Muscle layer of colon (tissue), 2 donors: ENCODE measurements around the gene CEP57L1.

Experiments used
- H3K27ac ChIP-seq: one replicate; pipeline ENCODE4 v1.7.0; 2013; ENCODE audit warnings: low read depth, mild to moderate bottlenecking, low read length, moderate library complexity
- H3K27me3 ChIP-seq, 2 donors: one replicate each; pipeline ENCODE4 v1.7.0; 2013; ENCODE audit warnings: low read length in 2 of 2, mild to moderate bottlenecking in 2 of 2; ENCODE audit not compliant: insufficient read depth in 2 of 2, control insufficient read depth in 1 of 2
- H3K36me3 ChIP-seq: one replicate; pipeline ENCODE4 v1.7.0; 2013; ENCODE audit warnings: mild to moderate bottlenecking, low read length; ENCODE audit not compliant: insufficient read depth
- H3K4me1 ChIP-seq: one replicate; pipeline ENCODE4 v1.7.0; 2013; ENCODE audit warnings: mild to moderate bottlenecking, low read length; ENCODE audit not compliant: insufficient read depth
- H3K4me3 ChIP-seq, 2 donors: one replicate each; pipeline ENCODE4 v1.7.0; 2013; ENCODE audit warnings: low read length in 2 of 2, low read depth in 1 of 2, mild to moderate bottlenecking in 1 of 2, moderate library complexity in 1 of 2
- H3K9ac ChIP-seq: one replicate; pipeline ENCODE4 v1.7.0; 2013; ENCODE audit warnings: low read length
- H3K9me3 ChIP-seq: one replicate; pipeline ENCODE4 v1.7.0; 2013; ENCODE audit warnings: mild to moderate bottlenecking, low read length
- donor health status: abdominal sarcoma.
- donor health status: Adenocarcinoma of cecum.

Gene CEP57L1

DNA sequence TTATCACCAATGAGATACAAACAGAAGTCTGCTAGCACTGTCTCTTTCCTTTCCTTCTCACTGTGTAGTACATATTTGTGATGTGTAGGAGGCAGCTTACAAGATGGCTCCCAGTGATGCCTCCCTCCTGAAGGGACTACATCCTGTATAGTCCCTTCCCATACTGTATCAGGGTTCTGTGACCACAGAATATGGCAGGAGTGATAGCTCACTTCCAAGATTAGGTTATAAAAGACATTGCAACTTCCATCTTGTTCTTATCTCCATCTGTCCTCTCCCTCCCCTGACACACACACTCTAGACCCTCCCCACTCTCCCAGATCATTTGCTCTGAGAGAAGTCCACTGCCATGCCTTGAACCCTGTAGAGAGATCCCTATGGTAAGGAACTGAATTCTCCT lies 38.6 kb upstream of the CEP57L1 start:
- Histone ChIP-seq H3K9ac (no peak overlapping the region), H3K4me1 (peaks cover 30% of the 10 kb centered on the region), H3K27ac (no peak overlapping the region), H3K36me3 (no peaks in the 10 kb centered on the region), H3K27me3 (no peaks in the 10 kb centered on the region), H3K4me3 (no peak overlapping the region), H3K9me3 (no peaks in the 10 kb centered on the region)

GRCh38 chr6:109058620-109059019 lies 36.7 kb upstream of the CEP57L1 start:
- H3K27me3 ChIP-seq = no peaks in the 10 kb centered on the region
- no peak overlapping the region for H3K9ac ChIP-seq
- no peak overlapping the region for H3K27ac ChIP-seq
- H3K4me3 ChIP-seq = no peak overlapping the region
- no peaks in the 10 kb centered on the region for H3K36me3 ChIP-seq
- no peaks in the 10 kb centered on the region for H3K9me3 ChIP-seq
- H3K4me1 ChIP-seq = peaks cover 25% of the 10 kb centered on the region

DNA sequence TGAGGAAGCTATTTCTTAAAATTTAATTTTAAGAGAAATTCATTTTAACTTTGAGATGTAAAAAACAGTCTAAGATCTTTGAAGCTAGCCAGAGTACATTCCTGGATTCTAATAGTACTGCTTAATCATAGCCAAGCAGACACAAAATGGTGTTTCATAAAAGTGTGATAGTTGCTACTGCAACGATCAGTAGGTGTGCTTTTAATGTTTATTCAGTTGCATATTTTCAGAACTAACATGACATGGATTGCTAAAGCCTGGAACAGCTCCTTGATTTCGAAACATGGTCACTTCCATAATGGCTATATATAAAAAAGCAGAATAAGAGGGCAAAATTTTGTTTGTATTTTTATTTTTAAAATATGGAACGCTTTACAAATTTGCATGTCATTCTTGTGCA lies 36.2 kb upstream of the CEP57L1 start:
- Histone ChIP-seq H3K9me3 (no peaks in the 10 kb centered on the region), H3K9ac (no peak overlapping the region), H3K36me3 (no peaks in the 10 kb centered on the region), H3K4me1 (peaks cover 27% of the 10 kb centered on the region), H3K27ac (no peak overlapping the region), H3K4me3 (no peak overlapping the region), H3K27me3 (no peaks in the 10 kb centered on the region)

DNA sequence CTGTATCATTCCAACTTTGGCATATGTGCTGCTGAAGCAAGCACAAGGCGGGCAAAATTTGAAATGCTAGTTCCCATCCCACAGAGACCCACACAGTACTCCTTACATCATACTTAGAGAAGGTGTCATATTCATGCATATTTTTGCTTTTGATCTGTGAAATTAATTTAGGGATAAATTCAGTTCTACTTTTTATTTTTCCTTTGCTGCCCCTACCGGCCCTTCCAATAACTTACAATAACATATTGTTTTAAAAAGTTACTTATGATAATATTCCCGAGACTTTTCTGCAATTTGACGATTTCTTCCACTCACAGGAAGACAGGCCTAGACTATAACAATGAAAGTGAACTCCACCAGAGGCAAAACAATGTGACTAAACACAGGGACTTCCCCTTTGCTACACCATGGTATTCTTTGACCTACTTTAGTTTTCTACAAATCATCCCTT lies 35.7 kb upstream of the CEP57L1 start:
- H3K27ac ChIP-seq = peak overlapping the region; percentile 30
- peaks cover 28% of the 10 kb centered on the region for H3K4me1 ChIP-seq
- no peaks in the 10 kb centered on the region for H3K36me3 ChIP-seq
- H3K27me3 ChIP-seq = no peaks in the 10 kb centered on the region
- H3K9ac ChIP-seq = no peak overlapping the region
- H3K9me3 ChIP-seq = no peaks in the 10 kb centered on the region
- no peak overlapping the region for H3K4me3 ChIP-seq

DNA sequence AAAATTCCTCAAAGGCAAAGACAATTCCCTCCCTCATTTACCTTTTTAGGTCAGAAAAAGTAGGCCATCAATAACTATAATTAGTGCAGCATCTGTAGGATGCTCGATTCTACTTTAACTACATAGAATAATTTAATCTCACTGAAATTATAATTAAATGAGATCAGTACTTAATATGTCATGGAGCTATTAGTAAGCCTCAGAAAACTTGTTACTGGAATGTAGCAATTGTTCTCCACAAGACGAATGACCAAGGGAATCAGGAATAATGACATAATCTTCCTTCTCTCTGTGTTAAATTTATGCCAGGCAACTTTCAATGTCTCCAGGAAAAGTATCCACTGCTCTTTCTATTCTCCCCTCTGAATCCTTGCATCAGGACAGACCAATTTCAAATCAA lies 34.7 kb upstream of the CEP57L1 start:
- peaks cover 28% of the 10 kb centered on the region for H3K4me1 ChIP-seq
- no peak overlapping the region for H3K9ac ChIP-seq
- H3K27ac ChIP-seq = no peak overlapping the region
- H3K9me3 ChIP-seq = no peaks in the 10 kb centered on the region
- H3K36me3 ChIP-seq = no peaks in the 10 kb centered on the region
- no peak overlapping the region for H3K4me3 ChIP-seq
- no peaks in the 10 kb centered on the region for H3K27me3 ChIP-seq

DNA sequence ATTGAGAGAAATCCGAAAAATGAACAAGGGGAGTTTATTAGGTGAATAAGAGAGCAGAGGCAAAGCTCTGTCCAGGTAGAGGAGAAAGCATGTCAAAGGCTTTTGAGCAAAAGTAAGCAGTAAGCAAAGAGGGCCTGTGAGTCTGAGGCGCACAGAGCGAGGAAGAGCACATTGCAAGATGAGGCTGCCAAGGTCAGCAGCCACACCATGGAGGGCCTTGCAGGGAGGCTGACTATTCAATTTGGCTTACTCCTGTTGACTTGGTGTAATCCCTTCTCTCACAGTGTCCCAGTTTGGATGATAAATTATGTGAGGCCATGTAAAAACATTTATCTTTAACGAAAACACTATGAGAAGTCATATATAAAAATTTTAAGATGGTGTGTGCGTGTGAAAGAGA lies 33.1 kb upstream of the CEP57L1 start:
- H3K9me3 ChIP-seq = no peaks in the 10 kb centered on the region
- no peaks in the 10 kb centered on the region for H3K27me3 ChIP-seq
- peaks cover 27% of the 10 kb centered on the region for H3K4me1 ChIP-seq
- H3K4me3 ChIP-seq = no peak overlapping the region
- H3K9ac ChIP-seq = no peak overlapping the region
- H3K27ac ChIP-seq = no peak overlapping the region
- no peaks in the 10 kb centered on the region for H3K36me3 ChIP-seq

- Histone ChIP-seq H3K9me3 (no peaks in the 10 kb centered on the region), H3K27me3 (no peaks in the 10 kb centered on the region), H3K9ac (no peak overlapping the region), H3K4me3 (no peak overlapping the region), H3K4me1 (peaks cover 23% of the 10 kb centered on the region), H3K36me3 (no peaks in the 10 kb centered on the region), H3K27ac (no peak overlapping the region)
These were observed 32.4 kb upstream of the CEP57L1 start for GRCh38 chr6:109062767-109063352.

DNA sequence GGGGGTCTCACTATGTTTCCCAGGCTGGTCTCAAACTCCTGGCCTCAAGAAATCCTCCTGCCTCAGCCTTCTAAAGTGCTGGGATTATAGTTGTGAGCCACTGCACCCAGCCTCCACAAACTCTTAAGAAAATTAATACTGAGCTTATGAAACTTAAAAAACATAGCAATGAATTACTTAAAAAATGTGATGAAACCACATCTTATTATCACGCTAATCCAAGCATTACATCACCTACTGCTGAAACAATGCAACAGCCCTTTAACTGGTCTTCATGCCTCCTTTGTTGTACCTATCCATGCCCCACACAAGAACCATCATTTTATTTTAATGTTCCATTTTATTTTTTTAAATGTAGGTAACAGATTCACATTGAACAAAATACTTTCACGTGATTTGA lies 25.6 kb upstream of the CEP57L1 start:
- no peak overlapping the region for H3K4me3 ChIP-seq
- H3K9ac ChIP-seq = no peak overlapping the region
- no peaks in the 10 kb centered on the region for H3K36me3 ChIP-seq
- H3K27ac ChIP-seq = no peak overlapping the region
- H3K4me1 ChIP-seq = peaks cover 6% of the 10 kb centered on the region
- no peaks in the 10 kb centered on the region for H3K9me3 ChIP-seq
- no peaks in the 10 kb centered on the region for H3K27me3 ChIP-seq

DNA sequence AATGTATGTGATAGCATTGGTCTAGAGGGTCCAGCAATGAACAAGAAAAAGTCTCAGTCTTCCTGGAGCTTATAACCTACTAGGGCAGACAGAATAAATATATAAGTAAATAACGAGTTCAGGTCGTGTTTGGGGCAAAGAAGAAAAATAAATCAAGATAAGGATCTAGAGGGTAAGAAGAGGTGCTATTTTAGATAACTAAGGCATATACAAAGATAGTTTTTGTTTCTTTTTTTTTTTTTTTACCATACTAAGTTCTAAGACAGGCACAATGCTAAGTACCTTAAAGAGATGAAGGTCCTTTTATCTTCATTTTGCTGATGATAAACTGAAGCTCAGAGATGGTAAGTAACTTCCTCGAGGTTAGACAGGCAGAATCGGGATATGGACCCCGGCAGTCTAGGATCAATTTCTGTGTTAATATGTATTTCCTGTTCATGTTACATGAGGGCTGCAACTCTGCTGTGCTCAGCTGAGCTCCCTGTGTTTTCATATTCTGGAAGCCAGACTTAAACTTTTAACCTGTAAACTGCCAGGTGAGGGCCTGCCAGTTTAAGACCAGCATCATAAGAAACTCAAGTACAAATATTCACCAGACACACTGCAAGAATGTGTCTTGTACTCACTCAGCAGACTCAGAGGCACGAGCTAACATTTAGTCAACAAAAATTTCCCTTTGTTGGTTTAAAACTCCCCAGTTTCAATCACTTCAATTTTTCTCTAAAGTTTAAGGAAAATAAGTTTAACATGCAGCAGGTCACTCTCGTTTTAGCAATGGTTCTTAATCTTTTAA lies 24.0 kb upstream of the CEP57L1 start:
- Histone ChIP-seq H3K9ac (no peak overlapping the region), H3K4me3 (no peak overlapping the region), H3K27ac (no peak overlapping the region), H3K9me3 (no peaks in the 10 kb centered on the region), H3K4me1 (peaks cover 11% of the 10 kb centered on the region), H3K27me3 (no peaks in the 10 kb centered on the region), H3K36me3 (no peaks in the 10 kb centered on the region)

DNA sequence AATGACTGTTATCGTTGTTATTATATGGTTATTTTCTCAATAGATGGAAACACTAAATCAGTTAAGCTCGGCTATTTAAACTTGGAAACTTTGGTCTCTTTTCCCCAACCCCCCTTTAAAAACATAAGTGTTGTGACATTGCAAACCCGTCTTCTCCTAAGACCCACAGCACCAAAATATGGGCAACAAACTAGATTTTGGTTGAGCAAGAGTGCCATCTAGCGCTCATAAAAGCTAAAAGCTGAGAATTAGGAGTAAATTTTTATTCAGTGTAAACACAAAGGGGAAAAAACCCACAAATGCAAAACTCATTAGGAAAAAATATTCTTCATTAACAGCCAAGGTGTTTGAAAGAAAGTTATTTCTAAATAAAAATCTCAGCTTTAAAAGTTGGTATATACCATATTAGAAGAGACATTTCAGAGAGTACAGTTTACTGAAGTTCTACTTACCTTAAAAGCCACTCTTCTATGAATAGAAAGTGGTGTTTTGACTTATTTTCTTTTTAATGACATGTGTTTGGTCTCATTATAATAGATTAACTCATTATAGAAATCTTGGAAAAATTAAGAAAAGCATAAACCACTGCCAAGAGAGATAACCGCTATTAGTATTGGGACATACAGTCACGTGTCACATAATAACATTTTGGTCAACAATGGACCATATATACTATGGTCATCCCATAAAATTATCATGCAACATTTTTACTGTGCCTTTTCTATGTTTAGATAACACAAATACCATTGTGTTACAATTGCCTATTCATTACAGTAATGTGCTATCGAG lies 21.8 kb upstream of the CEP57L1 start:
- no peaks in the 10 kb centered on the region for H3K9me3 ChIP-seq
- peaks cover 23% of the 10 kb centered on the region for H3K4me1 ChIP-seq
- H3K4me3 ChIP-seq = no peak overlapping the region
- H3K36me3 ChIP-seq = no peaks in the 10 kb centered on the region
- no peaks in the 10 kb centered on the region for H3K27me3 ChIP-seq
- no peak overlapping the region for H3K27ac ChIP-seq
- H3K9ac ChIP-seq = no peak overlapping the region

GRCh38 chr6:109074133-109074415 lies 21.2 kb upstream of the CEP57L1 start:
- peaks cover 26% of the 10 kb centered on the region for H3K4me1 ChIP-seq
- H3K27me3 ChIP-seq = no peaks in the 10 kb centered on the region
- H3K9ac ChIP-seq = no peak overlapping the region
- H3K4me3 ChIP-seq = no peak overlapping the region
- no peaks in the 10 kb centered on the region for H3K9me3 ChIP-seq
- H3K36me3 ChIP-seq = no peaks in the 10 kb centered on the region
- no peak overlapping the region for H3K27ac ChIP-seq
